HCT116 (cell line): Measurements from ENCODE around the gene AKAP5. TPM values are rescaled to one million over a fixed set of nuclear protein-coding genes. Genes with fewer than 3 reads are reported as not detected.

Experiments used
- ATAC-seq: fragments of 200-7000 bp; cut with Tn5 transposase; 2 replicates; pipeline ENCODE4 v1.9.1; 2020; ENCODE audit warnings: mild to moderate bottlenecking, moderate library complexity
- BruUV-seq: library from RNA; stranded (reverse); fragments of 400-500 nt; replicated peaks from 2 replicates; lab custom pipeline; 2021; lab: Mats Ljungman, UMichigan
- CTCF ChIA-PET: fragments of 300-600 bp; sonication (Branson Sonifier 250); formaldehyde crosslinking; loops from one replicate; lab custom pipeline; 2021; ENCODE audit warnings: antibody characterized with exemption; lab: Charles Lee
- POLR2A ChIA-PET: fragments of 300-600, 350-600 bp; sonication (Branson Sonifier 250); formaldehyde crosslinking; loops from one replicate; lab custom pipeline; 2021; ENCODE audit warnings: antibody characterized with exemption; lab: Charles Lee
- RAD21 ChIA-PET, 2 experiments: fragments of 300-600 bp; sonication (Branson Sonifier 250); formaldehyde crosslinking; loops; one replicate each; lab custom pipeline; 2023; ENCODE audit warnings: low total read pairs in 2 of 2; ENCODE audit not compliant: uncharacterized antibody in 2 of 2, unreplicated experiment in 2 of 2, low non-redundant PET in 1 of 2; lab: Charles Lee
- DNase-seq: peaks from one replicate; pipeline ENCODE4 v3.0.0-alpha.2; 2010; ENCODE audit warnings: low read depth, low spot score
- H2AFZ ChIP-seq: fragments of 200-600 bp; shearing (Covaris generic), sonication (generic); 2 replicates; pipeline ENCODE4 v1.6.1; 2017; ENCODE audit warnings: low read depth, mixed run types, mixed read lengths, antibody characterized with exemption, low read length; ENCODE audit not compliant: poor library complexity, severe bottlenecking
- H3K27ac ChIP-seq: 2 replicates; pipeline ENCODE4 v1.5.1; 2012; ENCODE audit warnings: low read depth, low read length
- H3K27me3 ChIP-seq: fragments of 200-600 bp; sonication (generic); 2 replicates; pipeline ENCODE4 v1.6.1; 2016; ENCODE audit warnings: mixed run types, low read length, mixed read lengths; ENCODE audit not compliant: insufficient read depth
- H3K36me3 ChIP-seq, 2 experiments: fragments of 200-500 bp in 1 of 2; fragments of 200-600 bp in 1 of 2; sonication (Bioruptor generic) in 1 of 2; sonication (generic) in 1 of 2; 2 replicates each; pipeline versions ENCODE4 v1.5.1 to v1.6.1; 2014 to 2016; ENCODE audit warnings: low read length in 2 of 2, inconsistent platforms in 1 of 2, mixed read lengths in 1 of 2, mixed run types in 1 of 2; ENCODE audit not compliant: insufficient read depth in 2 of 2, control insufficient read depth in 1 of 2
- H3K4me1 ChIP-seq, 2 experiments: fragments of 200-600 bp in 1 of 2; sonication (generic) in 1 of 2; 2 replicates each; pipeline versions ENCODE4 v1.5.1 to v1.6.1; 2012 to 2017; ENCODE audit warnings: low read length in 2 of 2, inconsistent platforms in 1 of 2, mild to moderate bottlenecking in 1 of 2, mixed read lengths in 1 of 2, mixed run types in 1 of 2, moderate library complexity in 1 of 2; ENCODE audit not compliant: insufficient read depth in 2 of 2, control insufficient read depth in 1 of 2
- H3K4me2 ChIP-seq: fragments of 200-600 bp; sonication (generic); 2 replicates; pipeline ENCODE4 v1.6.1; 2017; ENCODE audit warnings: mixed run types, low read length, mixed read lengths
- H3K4me3 ChIP-seq, 2 experiments: fragments of 200-600 bp in 1 of 2; sonication (generic) in 1 of 2; replicated peaks in 1 of 2; 2 replicates each; pipeline ENCODE4 v1.5.1; 2011 to 2016; ENCODE audit warnings: low read length in 2 of 2, control low read depth in 1 of 2, low read depth in 1 of 2, mild to moderate bottlenecking in 1 of 2, mixed read lengths in 1 of 2, mixed run types in 1 of 2
- H3K79me2 ChIP-seq: fragments of 200-600 bp; sonication (generic); 2 replicates; pipeline ENCODE4 v1.6.1; 2017; ENCODE audit warnings: mild to moderate bottlenecking, mixed run types, low read length, moderate library complexity, mixed read lengths; ENCODE audit not compliant: insufficient read depth
- H3K9ac ChIP-seq: fragments of 200-600 bp; sonication (generic); 2 replicates; pipeline ENCODE4 v1.6.1; 2016; ENCODE audit warnings: low read length, mixed read lengths
- H3K9me2 ChIP-seq: fragments of 200-600 bp; sonication (generic), shearing (Covaris generic); 2 replicates; pipeline ENCODE4 v1.6.1; 2017; ENCODE audit warnings: mixed run types, mild to moderate bottlenecking, moderate library complexity; ENCODE audit not compliant: insufficient read depth
- H3K9me3 ChIP-seq, 2 experiments: fragments of 200-500 bp in 1 of 2; fragments of 200-600 bp in 1 of 2; sonication (Bioruptor generic) in 1 of 2; sonication (generic) in 1 of 2; 2 replicates each; pipeline ENCODE4 v1.6.1; 2014 to 2017; ENCODE audit warnings: low read length in 2 of 2, mixed read lengths in 2 of 2, inconsistent platforms in 1 of 2, low read depth in 1 of 2, mild to moderate bottlenecking in 1 of 2, mixed run types in 1 of 2, moderate library complexity in 1 of 2; ENCODE audit not compliant: control insufficient read depth in 1 of 2, insufficient read depth in 1 of 2
- H4K20me1 ChIP-seq: fragments of 200-600 bp; sonication (generic), shearing (Covaris generic); 2 replicates; pipeline ENCODE4 v1.6.1; 2017; ENCODE audit warnings: mixed run types, mild to moderate bottlenecking, moderate library complexity; ENCODE audit not compliant: insufficient read depth
- CBX3 ChIP-seq: IDR thresholded peaks from 2 replicates; pipeline ENCODE4 v1.6.1; 2012; ENCODE audit warnings: low read depth
- CEBPB ChIP-seq: IDR thresholded peaks from 2 replicates; pipeline ENCODE4 v1.6.1; 2012; ENCODE audit warnings: low read depth
- CTCF ChIP-seq, 3 experiments: fragments of 200-600 bp in 1 of 3; sonication (generic) in 1 of 3; IDR thresholded peaks in 2 of 3; conservative IDR thresholded peaks in 1 of 3; 2 replicates each; pipeline ENCODE4 v1.5.1; 2012 to 2017; ENCODE audit warnings: low read depth in 2 of 3, low read length in 2 of 3, antibody characterized with exemption in 1 of 3, borderline replicate concordance in 1 of 3, control low read depth in 1 of 3, mild to moderate bottlenecking in 1 of 3, mixed read lengths in 1 of 3, mixed run types in 1 of 3, moderate library complexity in 1 of 3; ENCODE audit not compliant: insufficient read depth in 1 of 3
- ELF1 ChIP-seq: IDR thresholded peaks from 2 replicates; pipeline ENCODE4 v1.6.1; 2012; ENCODE audit warnings: low read depth, borderline replicate concordance
- EZH2 ChIP-seq: fragments of 200-600 bp; sonication (generic); IDR thresholded peaks from 2 replicates; pipeline ENCODE4 v1.6.1; 2017; ENCODE audit warnings: antibody characterized with exemption, mixed run types
- FOSL1 ChIP-seq: IDR thresholded peaks from 2 replicates; pipeline ENCODE4 v1.6.1; 2012; ENCODE audit warnings: low read depth
- POLR2A ChIP-seq: IDR thresholded peaks from 2 replicates; pipeline ENCODE4 v1.7.0; 2011; ENCODE audit warnings: borderline replicate concordance; ENCODE audit not compliant: insufficient read depth, insufficient read length; ENCODE audit errors: extremely low read depth
- RAD21 ChIP-seq: IDR thresholded peaks from 2 replicates; pipeline ENCODE4 v1.6.1; 2012; ENCODE audit warnings: low read depth, mild to moderate bottlenecking
- SIN3A ChIP-seq: IDR thresholded peaks from 2 replicates; pipeline ENCODE4 v1.6.1; 2012; ENCODE audit warnings: low read depth
- SP1 ChIP-seq: IDR thresholded peaks from 2 replicates; pipeline ENCODE4 v1.6.1; 2012; ENCODE audit warnings: low read depth
- SRF ChIP-seq: IDR thresholded peaks from 2 replicates; pipeline ENCODE4 v1.6.1; 2012; ENCODE audit warnings: low read depth
- TCF7L2 ChIP-seq: IDR thresholded peaks from 2 replicates; pipeline ENCODE4 v1.7.0; 2011; ENCODE audit warnings: borderline replicate concordance, inconsistent platforms; ENCODE audit not compliant: insufficient read depth, insufficient read length; ENCODE audit errors: extremely low read depth
- YY1 ChIP-seq: IDR thresholded peaks from 2 replicates; pipeline ENCODE4 v1.6.1; 2011; ENCODE audit warnings: low read length, low read depth, moderate library complexity, mild to moderate bottlenecking; ENCODE audit not compliant: insufficient replicate concordance; ENCODE audit errors: extremely low read depth
- ZFX ChIP-seq: fragments of 450-650 bp; IDR thresholded peaks from 2 replicates; pipeline ENCODE4 v1.6.1; 2017
- ZNF274 ChIP-seq: fragments of 200-500 bp; sonication (Bioruptor generic); IDR thresholded peaks from 2 replicates; pipeline ENCODE4 v1.6.1; 2014; ENCODE audit warnings: mild to moderate bottlenecking, low read depth, low read length, inconsistent platforms
- intact Hi-C: fragments of 100-400 bp; cut with micrococcal nuclease; formaldehyde crosslinking; loops from 2 replicates; pipeline ENCODE4 v1.10.0; 2022
- total RNA-seq: library from RNA; stranded (reverse); gene quantifications from one replicate; pipeline ENCODE4 v1.2.1, GENCODE V29; 2021; ENCODE audit not compliant: unreplicated experiment
- TF ChIP-seq, protein P1 (sequence below): IDR thresholded peaks from 2 replicates; pipeline ENCODE4 v1.6.1; 2012; ENCODE audit warnings: low read depth
- TF ChIP-seq, protein P2 (sequence below): IDR thresholded peaks from 2 replicates; pipeline ENCODE4 v1.6.1; 2011; ENCODE audit warnings: mild to moderate bottlenecking, low read length, moderate library complexity; ENCODE audit not compliant: insufficient replicate concordance; ENCODE audit errors: extremely low read depth
- TF ChIP-seq, protein P3 (sequence below): IDR thresholded peaks from 2 replicates; pipeline ENCODE4 v1.6.1; 2012

AKAP5 gene
- total RNA-seq, 1 experiment from 2014 or later = 0.54 TPM

GRCh38 chr14:64488590-64489099 lies 23.3 kb downstream of the AKAP5 start:
- RAD21 ChIA-PET = no interaction called here
- Histone ChIP-seq H3K27me3 (no peaks in the 10 kb centered on the region), H4K20me1 (no peaks in the 10 kb centered on the region), H3K36me3 (peaks cover 27 to 33% of the 10 kb centered on the region in 2 experiments)
- TF ChIP-seq ZNF274 (no peak), SP1 (no peak), FOSL1 (no peak), ELF1 (no peak), SRF (no peak), TCF7L2 (no peak), CBX3 (no peak), SIN3A (no peak), EZH2 (no peak), RAD21 (no peak), CTCF (IDR thresholded peaks at IDR 0.05 in 2 of 3, conservative IDR thresholded peaks at IDR 0.05 in 1 of 3; ENCODE audit: borderline replicate concordance in 1 of 3, insufficient read depth in 1 of 3, low read depth in 2 of 3, low read length in 2 of 3) (no peak), POLR2A (no peak), CEBPB (no peak), ZFX (no peak), YY1 (no peak)
- TF ChIP-seq, protein P1, sequence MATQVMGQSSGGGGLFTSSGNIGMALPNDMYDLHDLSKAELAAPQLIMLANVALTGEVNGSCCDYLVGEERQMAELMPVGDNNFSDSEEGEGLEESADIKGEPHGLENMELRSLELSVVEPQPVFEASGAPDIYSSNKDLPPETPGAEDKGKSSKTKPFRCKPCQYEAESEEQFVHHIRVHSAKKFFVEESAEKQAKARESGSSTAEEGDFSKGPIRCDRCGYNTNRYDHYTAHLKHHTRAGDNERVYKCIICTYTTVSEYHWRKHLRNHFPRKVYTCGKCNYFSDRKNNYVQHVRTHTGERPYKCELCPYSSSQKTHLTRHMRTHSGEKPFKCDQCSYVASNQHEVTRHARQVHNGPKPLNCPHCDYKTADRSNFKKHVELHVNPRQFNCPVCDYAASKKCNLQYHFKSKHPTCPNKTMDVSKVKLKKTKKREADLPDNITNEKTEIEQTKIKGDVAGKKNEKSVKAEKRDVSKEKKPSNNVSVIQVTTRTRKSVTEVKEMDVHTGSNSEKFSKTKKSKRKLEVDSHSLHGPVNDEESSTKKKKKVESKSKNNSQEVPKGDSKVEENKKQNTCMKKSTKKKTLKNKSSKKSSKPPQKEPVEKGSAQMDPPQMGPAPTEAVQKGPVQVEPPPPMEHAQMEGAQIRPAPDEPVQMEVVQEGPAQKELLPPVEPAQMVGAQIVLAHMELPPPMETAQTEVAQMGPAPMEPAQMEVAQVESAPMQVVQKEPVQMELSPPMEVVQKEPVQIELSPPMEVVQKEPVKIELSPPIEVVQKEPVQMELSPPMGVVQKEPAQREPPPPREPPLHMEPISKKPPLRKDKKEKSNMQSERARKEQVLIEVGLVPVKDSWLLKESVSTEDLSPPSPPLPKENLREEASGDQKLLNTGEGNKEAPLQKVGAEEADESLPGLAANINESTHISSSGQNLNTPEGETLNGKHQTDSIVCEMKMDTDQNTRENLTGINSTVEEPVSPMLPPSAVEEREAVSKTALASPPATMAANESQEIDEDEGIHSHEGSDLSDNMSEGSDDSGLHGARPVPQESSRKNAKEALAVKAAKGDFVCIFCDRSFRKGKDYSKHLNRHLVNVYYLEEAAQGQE = no peak
- TF ChIP-seq, protein P2, sequence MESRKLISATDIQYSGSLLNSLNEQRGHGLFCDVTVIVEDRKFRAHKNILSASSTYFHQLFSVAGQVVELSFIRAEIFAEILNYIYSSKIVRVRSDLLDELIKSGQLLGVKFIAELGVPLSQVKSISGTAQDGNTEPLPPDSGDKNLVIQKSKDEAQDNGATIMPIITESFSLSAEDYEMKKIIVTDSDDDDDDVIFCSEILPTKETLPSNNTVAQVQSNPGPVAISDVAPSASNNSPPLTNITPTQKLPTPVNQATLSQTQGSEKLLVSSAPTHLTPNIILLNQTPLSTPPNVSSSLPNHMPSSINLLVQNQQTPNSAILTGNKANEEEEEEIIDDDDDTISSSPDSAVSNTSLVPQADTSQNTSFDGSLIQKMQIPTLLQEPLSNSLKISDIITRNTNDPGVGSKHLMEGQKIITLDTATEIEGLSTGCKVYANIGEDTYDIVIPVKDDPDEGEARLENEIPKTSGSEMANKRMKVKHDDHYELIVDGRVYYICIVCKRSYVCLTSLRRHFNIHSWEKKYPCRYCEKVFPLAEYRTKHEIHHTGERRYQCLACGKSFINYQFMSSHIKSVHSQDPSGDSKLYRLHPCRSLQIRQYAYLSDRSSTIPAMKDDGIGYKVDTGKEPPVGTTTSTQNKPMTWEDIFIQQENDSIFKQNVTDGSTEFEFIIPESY = no peak
- TF ChIP-seq, protein P3, sequence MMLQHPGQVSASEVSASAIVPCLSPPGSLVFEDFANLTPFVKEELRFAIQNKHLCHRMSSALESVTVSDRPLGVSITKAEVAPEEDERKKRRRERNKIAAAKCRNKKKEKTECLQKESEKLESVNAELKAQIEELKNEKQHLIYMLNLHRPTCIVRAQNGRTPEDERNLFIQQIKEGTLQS = no peak
- TF ChIP-seq, all 23 proteins: peak for 0
- no peaks in the 10 kb centered on the region for H3K9me2 ChIP-seq
- ChIA-PET CTCF (interaction anchor here (0.9 kb wide), 1 partner anchor 10 kb away, joined by 3 read pairs; no protein-coding TSS in a partner anchor), POLR2A (no interaction called here)
- H3K9me3 ChIP-seq = no peaks in the 10 kb centered on the region
- H3K4me3 ChIP-seq = no peak overlapping the region
- ATAC-seq (no peak), DNase-seq (no peak)
- no peak overlapping the region for H3K4me2 ChIP-seq
- BruUV-seq = no TSS peak
- peaks cover 6% of the 10 kb centered on the region; the same call in 1 of the 2 replicates for H3K79me2 ChIP-seq
- H3K9ac ChIP-seq = no peak overlapping the region
- no peaks in the 10 kb centered on the region for H3K4me1 ChIP-seq
- intact Hi-C loops = no loop called here
- H3K27ac ChIP-seq = no peak overlapping the region
- H2AFZ ChIP-seq = no peak overlapping the region
